HG03196 (cell line): Measurements from ENCODE around the gene TMEM238.
"Not testable (repeated sequence)": the region's sequence is repeated elsewhere in the genome, so short reads cannot be mapped to it uniquely, and the experiment has no call there.

Source experiments
- ATAC-seq: cut with Tn5 transposase; IDR thresholded peaks from one replicate; pipeline ENCODE4 v1.9.1; 2021; ENCODE audit not compliant: unreplicated experiment

TMEM238 gene

GRCh38 chr19:55341595-55342531 lies 42.2 kb downstream of the TMEM238 start:
- ATAC-seq, result no peak

DNA sequence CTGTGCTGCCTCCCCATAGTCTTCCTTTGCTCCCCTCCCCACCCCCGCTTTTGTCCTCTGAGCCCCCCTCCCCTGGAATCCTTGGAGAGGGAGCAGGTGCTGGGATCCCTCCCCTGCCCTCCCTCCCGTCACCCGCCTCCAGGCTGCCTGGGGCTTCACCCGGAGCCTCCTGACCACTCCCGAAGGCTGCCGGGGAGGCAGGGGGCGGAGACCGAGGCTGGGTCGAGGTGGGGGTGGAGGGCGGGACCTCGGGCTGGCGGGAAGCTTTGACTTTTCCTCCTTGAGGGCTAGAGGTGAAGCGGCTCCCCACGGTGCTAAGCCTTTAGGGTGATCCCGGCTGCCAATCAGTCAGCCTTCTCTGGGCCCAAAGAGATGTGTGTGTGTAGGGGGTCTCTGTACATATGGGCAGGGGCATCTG lies 42.9 kb downstream of the TMEM238 start:
- no peak for ATAC-seq

GRCh38 chr19:55340784-55341147 lies 43.3 kb downstream of the TMEM238 start:
- ATAC-seq, result no peak

GRCh38 chr19:55339889-55340783 lies 44.0 kb downstream of the TMEM238 start:
- no peak for ATAC-seq

GRCh38 chr19:55339105-55339888 lies 44.8 kb downstream of the TMEM238 start, which contains the start of gene KMT5C:
Gene KMT5C (plus strand): TSS chr19:55339876. CDS start chr19:55341937, 2,061 bp downstream.
- peak; percentile 82 for ATAC-seq

GRCh38 chr19:55336101-55336500 lies 48.0 kb downstream of the TMEM238 start:
- ATAC-seq, result no peak

DNA sequence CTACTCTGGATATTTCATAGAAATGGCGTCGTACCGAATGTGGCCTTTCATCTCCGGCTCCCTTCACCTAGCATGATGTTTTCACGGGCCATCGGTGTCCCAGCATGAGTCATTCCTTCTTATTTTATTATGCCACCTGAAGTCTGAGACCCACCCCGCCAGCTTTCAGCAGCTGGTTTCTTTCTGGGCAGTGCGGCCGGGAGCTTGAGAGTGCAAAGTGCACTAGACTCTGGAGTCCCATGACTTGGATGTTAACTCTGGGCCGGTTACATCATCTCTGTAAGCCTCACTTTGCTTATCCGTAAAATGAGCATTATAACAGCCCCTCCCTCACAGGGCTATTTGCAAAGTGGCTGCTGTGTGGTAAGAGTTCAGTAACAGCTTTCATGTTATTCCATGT lies 50.2 kb downstream of the TMEM238 start:
- no peak for ATAC-seq

DNA sequence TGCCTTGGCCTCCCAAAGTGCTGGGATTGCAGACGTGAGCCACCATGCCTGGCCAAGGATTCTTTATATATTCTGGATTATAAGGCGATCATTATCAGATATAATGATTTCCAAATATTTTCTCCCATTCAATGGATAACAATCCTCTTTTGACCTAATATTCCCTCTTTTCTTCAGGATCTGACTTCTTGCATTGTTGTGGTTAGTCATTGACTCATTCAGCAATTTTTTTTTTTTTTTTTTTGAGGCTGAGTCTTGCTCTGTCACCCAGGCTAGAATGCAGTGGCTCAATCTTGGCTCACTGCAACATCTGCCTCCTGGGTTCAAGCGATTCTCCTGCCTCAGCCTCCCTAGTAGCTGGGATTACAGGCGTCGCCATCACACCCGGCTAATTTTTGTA lies 54.3 kb downstream of the TMEM238 start:
- ATAC-seq, result not testable (repeated sequence)
